PC-3 (cell line): Measurements from ENCODE around the gene MRM3.

Experiments
- CTCF ChIP-seq: fragments of 300-600 bp; sonication (generic); conservative IDR thresholded peaks from 2 replicates; pipeline ENCODE4 v1.5.1; 2017; ENCODE audit warnings: antibody characterized with exemption, low read depth, mild to moderate bottlenecking, low read length
- EZH2phosphoT487 ChIP-seq: fragments of 300-600 bp; sonication (generic); IDR thresholded peaks from 2 replicates; pipeline ENCODE4 v1.6.1; 2018; ENCODE audit warnings: mild to moderate bottlenecking, antibody characterized with exemption, low read length, borderline replicate concordance

GRCh38 chr17:802901-803881 lies 21.0 kb downstream of the MRM3 start:
- TF ChIP-seq CTCF (no peak), EZH2phosphoT487 (no peak)
